H54 (cell line): ENCODE results near the gene LYPD1.
"Not testable (repeated sequence)": the region's sequence is repeated elsewhere in the genome, so short reads cannot be mapped to it uniquely, and the experiment has no call there.

ENCODE experiments used
- DNase-seq: peaks from one replicate; pipeline ENCODE4 v3.0.0; 2011; ENCODE audit warnings: low spot score, mixed read lengths; ENCODE audit not compliant: insufficient read length
- FAIRE-seq: peaks from 3 replicates; lab custom pipeline; 2011; peaks lifted over from hg19 to GRCh38; lab: Jason Lieb, UNC
- POLR2A ChIP-seq: IDR thresholded peaks from 2 replicates; pipeline ENCODE4 v1.6.1; 2011; ENCODE audit warnings: low read depth, mild to moderate bottlenecking, low read length

The LYPD1 gene, protein sequence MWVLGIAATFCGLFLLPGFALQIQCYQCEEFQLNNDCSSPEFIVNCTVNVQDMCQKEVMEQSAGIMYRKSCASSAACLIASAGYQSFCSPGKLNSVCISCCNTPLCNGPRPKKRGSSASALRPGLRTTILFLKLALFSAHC

DNA sequence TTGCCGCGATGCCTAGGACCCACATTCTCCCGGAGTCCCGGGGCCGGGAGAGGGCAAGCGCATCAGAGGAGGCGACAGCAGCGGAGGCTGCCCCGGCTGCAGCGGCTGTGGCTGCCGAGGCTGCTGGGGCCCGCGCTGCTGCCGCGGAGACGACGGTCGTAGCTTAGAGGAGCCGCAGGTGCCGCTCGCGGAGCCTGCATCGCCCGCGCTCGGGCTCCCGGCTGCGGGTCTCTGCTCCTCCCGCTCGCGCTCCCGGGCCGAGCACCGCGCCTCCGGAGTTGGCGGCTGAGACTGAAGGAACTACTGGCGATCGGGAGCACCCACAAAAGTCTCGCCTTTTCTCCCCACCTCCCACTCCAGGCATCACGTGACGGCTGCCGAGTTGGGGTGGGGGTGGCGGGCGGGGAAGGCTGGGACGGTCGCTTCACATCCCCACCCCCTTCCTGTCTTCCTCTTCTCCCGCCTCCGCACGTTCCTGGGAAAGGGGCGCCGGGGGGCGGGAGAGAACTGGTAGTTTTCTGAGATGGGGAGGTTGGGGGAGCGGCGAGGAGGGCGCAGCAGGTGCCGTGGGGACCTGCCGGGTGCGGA, at the start of gene LYPD1:
Gene LYPD1 (minus strand): TSS at position 298 of the 588 bp plus-strand sequence. CDS start 273 bp downstream, at position 25.
- TF ChIP-seq POLR2A: no peak
- FAIRE-seq (no peak), DNase-seq (peak; percentile 26)

DNA sequence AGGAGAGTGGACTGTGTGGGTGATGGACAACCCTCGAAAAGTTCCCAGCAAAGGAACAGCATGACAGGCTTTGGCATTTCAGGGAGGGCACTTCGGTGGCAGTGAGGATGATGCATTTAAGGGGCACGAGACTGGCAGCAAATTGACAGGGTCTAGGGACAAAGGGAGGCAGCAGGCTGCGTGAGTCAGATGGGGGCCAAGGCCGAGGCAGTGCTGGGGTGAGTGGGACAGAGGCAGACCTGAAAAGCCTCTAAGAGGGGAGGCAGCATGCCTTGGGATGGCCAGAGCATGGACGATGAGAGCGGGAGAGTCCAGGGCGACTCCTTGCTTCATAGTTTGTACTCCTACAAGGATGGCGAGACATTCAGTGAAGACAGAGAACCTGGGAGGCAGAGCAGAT, 49.5 kb upstream of the LYPD1 start:
- FAIRE-seq (no peak), DNase-seq (no peak)
- TF ChIP-seq POLR2A: no peak

DNA sequence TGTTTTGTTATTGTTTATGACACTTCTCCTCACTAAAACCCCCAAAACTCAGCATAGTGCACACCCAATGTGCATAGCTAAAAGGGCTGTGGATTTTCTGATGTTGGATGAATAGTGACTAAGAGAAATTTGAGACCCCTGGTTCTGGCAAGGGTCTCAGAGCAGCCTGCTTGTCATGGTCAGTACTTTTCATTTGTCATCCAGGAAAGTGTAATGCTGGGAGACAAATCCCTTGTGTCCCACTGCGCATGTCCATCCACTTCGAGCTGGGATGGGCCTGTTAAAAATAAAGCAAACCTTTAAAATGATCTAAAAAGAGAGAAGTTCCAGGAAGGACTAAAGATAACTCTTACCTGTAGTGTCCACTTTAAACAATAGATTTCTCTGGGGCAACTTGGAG, 46.9 kb upstream of the LYPD1 start:
- TF ChIP-seq POLR2A: no peak
- FAIRE-seq (no peak), DNase-seq (no peak)

DNA sequence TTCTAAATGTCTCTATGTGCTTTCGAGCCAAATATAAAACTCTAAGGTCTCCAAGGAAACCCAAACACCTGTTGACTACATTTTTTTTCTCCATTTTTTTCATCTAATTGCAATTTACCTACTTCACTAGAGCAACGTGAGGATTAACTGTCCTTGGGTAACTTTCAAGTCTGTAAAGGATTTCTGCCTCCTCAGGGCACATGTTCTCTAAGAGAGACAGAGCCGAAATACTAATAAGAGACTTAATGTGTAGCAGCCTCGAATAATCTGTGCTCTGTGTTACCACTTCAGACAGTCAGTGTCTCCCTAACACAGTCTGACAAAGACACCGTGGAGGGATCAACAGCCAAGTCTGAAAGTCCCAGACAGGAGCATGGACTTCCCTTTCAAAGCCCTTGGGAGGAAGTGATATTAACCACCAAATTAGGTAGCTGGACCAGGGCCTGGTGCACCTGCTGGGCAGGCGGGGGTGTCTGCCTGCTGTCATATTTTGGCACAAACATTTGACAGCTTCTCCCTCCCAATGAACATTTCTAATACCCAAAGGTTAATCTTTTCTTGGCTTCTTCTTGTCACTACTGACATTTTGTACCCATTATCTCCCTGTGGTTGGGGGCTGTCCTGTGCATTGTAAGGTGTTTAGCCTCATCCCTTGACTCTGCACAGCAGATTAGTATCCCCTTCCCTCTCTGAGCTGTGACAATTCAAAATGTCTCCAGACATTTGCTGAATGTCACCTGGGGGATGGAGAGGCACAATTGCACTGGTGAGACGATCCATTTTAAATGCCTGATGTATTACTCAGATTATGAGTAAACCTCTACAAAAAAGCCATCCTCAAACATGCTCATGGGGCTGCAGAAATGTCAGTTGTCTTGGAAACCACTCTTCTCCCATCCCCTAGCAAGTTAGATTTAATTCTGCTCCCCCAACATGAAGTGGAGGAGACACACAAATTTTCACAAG, 45.7 kb upstream of the LYPD1 start:
- FAIRE-seq (no peak), DNase-seq (no peak)
- TF ChIP-seq POLR2A: no peak

DNA sequence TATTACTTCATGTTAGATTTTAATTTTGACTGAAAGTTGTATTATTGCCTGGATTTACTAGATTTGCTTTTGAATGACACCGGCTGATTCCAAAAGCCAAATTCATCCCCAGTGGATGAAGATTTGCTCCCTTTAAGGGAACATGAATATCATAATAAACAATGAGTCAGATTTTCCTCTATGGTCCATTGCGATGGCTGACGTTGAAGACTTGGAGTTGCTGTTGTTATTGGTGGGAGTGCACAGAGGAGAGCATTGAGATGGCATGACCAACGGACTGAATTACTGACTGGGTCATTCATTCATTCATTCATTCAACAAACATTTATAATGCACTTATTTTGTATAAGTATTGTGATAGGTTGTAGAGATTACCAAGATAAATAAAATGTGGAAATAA, 33.4 kb upstream of the LYPD1 start:
- no peak for FAIRE-seq
- no peak for DNase-seq

DNA sequence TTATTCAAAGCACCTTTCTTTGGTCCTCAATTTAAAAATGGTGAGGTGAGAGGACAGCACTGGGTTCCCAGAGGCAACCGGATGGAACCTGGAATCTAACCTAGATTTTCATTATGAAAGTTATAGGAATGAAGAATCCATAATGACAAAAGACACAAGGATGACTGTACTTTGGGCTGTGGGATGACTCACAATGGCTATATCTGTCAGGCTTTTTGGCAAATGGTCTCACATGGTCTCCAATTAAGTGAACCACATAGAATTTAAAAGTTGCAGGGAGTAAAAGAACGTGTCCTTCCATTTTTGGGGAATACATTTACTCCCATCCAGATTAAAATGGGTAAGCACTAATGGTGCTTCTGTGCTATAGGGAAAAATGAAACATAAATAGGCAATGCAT, 31.8 kb upstream of the LYPD1 start:
- TF ChIP-seq POLR2A: no peak
- FAIRE-seq: peak; percentile 6
- DNase-seq: no peak

More for the DNA sequence above, 33.4 kb upstream of the LYPD1 start:
- no peak for TF ChIP-seq POLR2A

DNA sequence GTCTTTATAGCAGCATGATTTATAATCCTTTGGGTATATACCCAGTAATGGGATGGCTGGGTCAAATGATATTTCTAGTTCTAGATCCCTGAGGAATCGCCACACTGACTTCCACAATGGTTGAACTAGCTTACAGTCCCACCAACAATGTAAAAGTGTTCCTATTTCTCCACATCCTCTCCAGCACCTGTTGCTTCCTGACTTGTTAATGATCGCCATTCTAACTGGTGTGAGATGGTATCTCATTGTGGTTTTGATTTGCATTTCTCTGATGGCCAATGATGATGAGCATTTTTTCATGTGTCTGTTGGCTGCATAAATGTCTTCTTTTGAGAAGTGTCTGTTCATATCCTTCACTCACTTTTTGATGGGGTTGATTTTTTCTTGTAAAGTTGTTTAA, 29.8 kb upstream of the LYPD1 start:
- not testable (repeated sequence) for FAIRE-seq

DNA sequence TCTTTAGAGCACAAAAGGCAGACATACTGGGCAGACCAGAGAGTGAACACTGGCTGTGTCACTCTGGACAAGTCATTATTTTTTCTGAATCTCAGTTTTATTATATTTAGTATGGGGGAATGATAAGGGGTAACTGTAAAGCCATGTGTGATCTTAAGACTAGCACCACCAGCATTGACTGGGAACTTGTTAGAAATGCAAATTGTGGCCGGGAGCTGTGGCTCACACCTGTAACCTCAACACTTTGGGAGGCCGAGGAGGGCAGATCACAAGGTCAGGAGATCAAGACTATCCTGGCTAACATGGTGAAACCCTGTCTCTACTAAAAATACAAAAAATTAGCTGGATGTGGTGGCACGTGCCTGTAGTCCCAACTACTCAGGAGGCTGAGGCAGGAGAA, 28.3 kb upstream of the LYPD1 start:
- not testable (repeated sequence) for FAIRE-seq, DNase-seq

More for the DNA sequence above, 29.8 kb upstream of the LYPD1 start:
- DNase-seq: not testable (repeated sequence)

DNA sequence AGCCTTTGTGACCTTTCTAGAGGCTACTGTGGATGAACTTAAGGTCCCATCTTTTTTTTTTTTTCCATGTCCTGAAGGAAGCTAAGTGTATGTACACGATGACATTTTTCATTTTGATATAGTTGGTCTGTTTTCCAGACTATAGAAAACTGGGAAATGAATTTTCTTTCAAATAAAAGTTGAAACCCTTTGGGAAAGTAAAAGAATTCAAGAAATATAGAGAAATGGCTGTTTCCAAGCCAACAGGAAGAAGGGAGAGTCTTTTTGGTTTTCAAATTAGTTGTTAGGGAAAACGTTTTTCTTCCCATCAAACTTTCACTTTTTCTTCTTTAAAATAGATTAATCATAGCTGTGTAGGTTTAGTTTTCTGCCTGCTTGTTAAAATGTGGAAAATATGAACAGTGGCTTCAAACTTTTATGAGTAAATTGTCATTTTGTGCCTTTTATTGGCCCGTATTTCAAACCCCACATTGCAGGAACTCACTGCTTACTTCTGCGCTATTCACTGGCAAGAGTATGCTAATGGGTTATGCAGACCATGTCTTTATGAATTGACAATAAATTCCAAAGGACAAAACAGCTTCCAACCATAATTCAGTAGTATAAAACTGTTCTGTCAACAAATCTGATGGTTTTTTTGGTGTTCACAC, 27.7 kb upstream of the LYPD1 start:
- DNase-seq (no peak), FAIRE-seq (no peak)
- TF ChIP-seq POLR2A: no peak

DNA sequence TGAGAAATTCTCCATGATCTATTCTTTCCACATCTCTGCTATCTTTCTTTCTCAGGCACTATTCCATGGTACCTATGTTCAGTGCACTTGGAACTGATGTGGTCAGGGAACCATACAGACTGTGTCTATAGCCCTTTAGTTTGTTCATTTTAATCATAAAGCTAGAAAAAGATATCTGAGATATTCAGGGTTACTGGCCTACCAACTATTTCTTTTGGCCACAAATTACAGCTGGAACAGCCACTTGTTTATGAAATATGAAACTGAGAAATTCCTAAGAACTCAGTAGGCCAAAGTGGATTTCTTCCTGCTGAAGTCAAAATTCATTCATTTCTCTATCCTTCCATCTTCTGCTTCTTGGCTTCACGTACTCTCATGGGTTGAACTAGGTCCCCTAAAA, 22.8 kb upstream of the LYPD1 start:
- TF ChIP-seq POLR2A: no peak
- DNase-seq (no peak), FAIRE-seq (no peak)

DNA sequence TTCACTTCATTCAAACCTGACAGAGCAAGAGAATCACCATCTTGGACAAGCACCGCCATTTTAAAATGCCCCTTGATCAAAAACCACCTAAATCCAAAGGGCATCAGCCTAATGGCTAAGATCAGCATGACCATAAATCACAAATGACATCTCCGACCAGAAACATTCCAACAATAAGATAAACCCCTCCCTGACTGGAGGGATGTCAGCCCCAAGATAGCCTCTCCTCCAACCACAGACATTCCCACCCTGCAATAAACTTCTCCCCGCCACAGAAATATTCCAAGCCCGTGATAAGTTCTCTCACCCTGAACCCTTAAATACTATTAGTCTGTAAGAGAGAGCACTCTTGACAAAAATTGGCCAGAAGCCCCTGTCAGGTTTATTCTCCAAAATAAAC, 21.6 kb upstream of the LYPD1 start:
- no peak for TF ChIP-seq POLR2A
- DNase-seq (no peak), FAIRE-seq (no peak)

DNA sequence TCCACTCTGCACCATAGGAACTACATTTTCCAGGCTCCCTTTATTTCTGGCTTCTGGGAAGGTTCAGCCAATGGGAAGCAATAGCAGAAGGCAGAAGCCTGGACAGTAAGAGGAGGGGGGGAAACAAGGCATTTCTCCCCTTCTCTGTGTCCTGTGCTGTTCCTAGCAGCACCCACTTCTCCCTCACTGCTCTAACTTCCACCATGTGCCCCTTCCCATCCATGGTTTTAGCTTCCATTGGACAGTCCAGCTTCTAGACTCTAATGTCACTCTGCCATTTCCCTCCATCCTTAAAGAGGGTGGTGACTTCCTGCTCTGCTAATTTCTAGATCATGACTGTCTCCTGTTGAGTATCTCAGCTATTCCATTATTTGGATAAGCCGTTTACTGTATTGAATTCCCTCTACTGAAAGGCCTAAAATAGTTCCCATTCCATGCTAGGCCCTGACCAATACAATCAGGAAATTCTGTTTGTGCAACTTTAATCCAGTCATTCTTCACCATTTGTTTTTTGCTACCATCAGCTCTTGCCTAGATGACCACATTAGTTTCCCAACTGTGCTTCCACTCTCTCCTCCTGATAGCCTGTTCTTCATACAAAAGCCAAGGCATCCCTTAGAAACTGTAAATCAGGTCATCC, 20.8 kb upstream of the LYPD1 start:
- DNase-seq (no peak), FAIRE-seq (no peak)
- no peak for TF ChIP-seq POLR2A

DNA sequence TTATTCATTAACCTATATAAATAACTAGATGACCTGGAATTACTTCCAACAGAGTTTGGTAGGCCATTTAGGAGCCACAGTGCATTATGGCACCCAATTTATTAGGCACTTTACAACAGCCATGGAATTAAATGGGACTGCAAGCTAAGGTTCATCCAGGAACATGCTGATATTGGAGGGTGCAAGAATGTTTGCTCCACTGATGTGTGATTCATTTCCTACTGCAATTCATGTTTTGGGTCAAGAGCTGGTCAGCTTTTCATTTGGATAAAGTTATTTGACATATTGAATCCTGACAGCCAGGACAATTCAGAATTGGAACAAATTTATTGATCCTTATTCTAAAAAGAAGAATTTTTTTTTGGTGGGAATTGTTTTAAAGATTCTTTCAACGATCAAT, 11.8 kb upstream of the LYPD1 start:
- no peak for DNase-seq
- FAIRE-seq: no peak
- no peak for TF ChIP-seq POLR2A
